ENCODE measurements around the gene SAPCD2. TPM values are rescaled to one million over a fixed set of nuclear protein-coding genes. Genes with fewer than 3 reads are reported as not detected.

The SAPCD2 gene
- total RNA-seq, 1 experiment from 2014 or later, result 29.8 TPM

GRCh38 chr9:137037035-137037434, 33.3 kb downstream of the SAPCD2 start:
- H2BK15ac ChIP-seq (ENCODE audit: low read depth, low read length), result no peak overlapping the region
- no peak overlapping the region for H2BK5ac ChIP-seq (ENCODE audit: insufficient read length, low read length)
- Mint-ChIP-seq H3K9me3 (no peaks in the 10 kb centered on the region), H3K36me3 (ENCODE audit: insufficient read depth in 1 of 3, low read depth in 3 of 3) (peaks cover 0 to 14% (median 5%) of the 10 kb centered on the region in 3 experiments; a peak in 5 of 7 replicates), H3K27me3 (ENCODE audit: low read depth) (peaks cover 17% of the 10 kb centered on the region), H3K27ac (no peak overlapping the region), H3K4me1 (no peaks in the 10 kb centered on the region; a peak in 1 of 4 replicates), H3K4me3 (no peak overlapping the region)
- H4K20me1 ChIP-seq (ENCODE audit: control insufficient read depth, insufficient read depth, insufficient read length), result no peaks in the 10 kb centered on the region
- DNase-seq, result no peak
- H2BK120ac ChIP-seq (ENCODE audit: low read depth, low read length, poor library complexity, severe bottlenecking), result no peak overlapping the region
- TF ChIP-seq CTCF (conservative IDR thresholded peaks at IDR 0.05), result no peak
- no peak overlapping the region for H3T11ph ChIP-seq (ENCODE audit: low read length)
- H3K4me2 ChIP-seq (ENCODE audit: insufficient read depth, insufficient read length, low read length), result no peak overlapping the region
- no peak overlapping the region for H2BK20ac ChIP-seq (ENCODE audit: low read depth, low read length, poor library complexity, severe bottlenecking)
- H4K91ac ChIP-seq (ENCODE audit: insufficient read length, low read depth, low read length), result no peak overlapping the region
- no peaks in the 10 kb centered on the region for H3K79me1 ChIP-seq (ENCODE audit: insufficient read depth, low read depth, low read length, poor library complexity, severe bottlenecking)
- H3K56ac ChIP-seq (ENCODE audit: insufficient read length, low read depth, low read length), result no peak overlapping the region
- no peak overlapping the region for H2AK5ac ChIP-seq (ENCODE audit: insufficient read length, low read length)
- no peak overlapping the region for H3K9ac ChIP-seq (ENCODE audit: extremely low read depth, insufficient read length, low read length)
- H3K23me2 ChIP-seq (ENCODE audit: insufficient read length, low read depth, low read length, poor library complexity, severe bottlenecking), result no peaks in the 10 kb centered on the region
- H3K14ac ChIP-seq (ENCODE audit: insufficient read depth, low read length), result no peak overlapping the region
- H3K9me3 ChIP-seq (ENCODE audit: control insufficient read depth, low read depth, low read length), result no peaks in the 10 kb centered on the region
- no peak overlapping the region for H2BK12ac ChIP-seq (ENCODE audit: insufficient read length, low read depth, low read length)
- no peak overlapping the region for H3K23ac ChIP-seq (ENCODE audit: insufficient read length, low read depth, low read length)
- no peak overlapping the region for H4K8ac ChIP-seq (replicated peaks; ENCODE audit: insufficient read length, low read depth, low read length)
- H3K4ac ChIP-seq (ENCODE audit: low read depth, low read length), result no peak overlapping the region
- no peaks in the 10 kb centered on the region for H3K27me3 ChIP-seq (ENCODE audit: insufficient read depth, low read length)
- H3K27ac ChIP-seq (ENCODE audit: insufficient read length, low read depth, low read length), result no peak overlapping the region
- H4K5ac ChIP-seq (ENCODE audit: insufficient read length, low read depth, low read length), result no peak overlapping the region
- no peaks in the 10 kb centered on the region for H3K79me2 ChIP-seq (ENCODE audit: insufficient read depth, low read length)
- H3K18ac ChIP-seq (ENCODE audit: insufficient read length, low read depth, low read length), result no peak overlapping the region
- H3K4me1 ChIP-seq (ENCODE audit: insufficient read depth, low read length), result no peaks in the 10 kb centered on the region
- H2AFZ ChIP-seq (ENCODE audit: low read length), result no peak overlapping the region
- WGBS (ENCODE audit: extremely low coverage, insufficient read length, low lambda C conversion rate), result no CpG with 5 or more reads among the region's 13 CpGs

Data from H9 (cell line).